Mucosa of stomach (tissue), 1 donor: ENCODE measurements around the gene PDGFB.

ENCODE experiments used
- H3K27me3 ChIP-seq: one replicate; pipeline ENCODE4 v1.7.0; 2013; ENCODE audit warnings: mild to moderate bottlenecking, low read length; ENCODE audit not compliant: control insufficient read depth, insufficient read depth
- H3K36me3 ChIP-seq: one replicate; pipeline ENCODE4 v1.7.0; 2013; ENCODE audit warnings: low read length; ENCODE audit not compliant: control insufficient read depth, insufficient read depth
- H3K4me1 ChIP-seq: one replicate; pipeline ENCODE4 v1.7.0; 2013; ENCODE audit warnings: mild to moderate bottlenecking, low read length; ENCODE audit not compliant: control insufficient read depth, insufficient read depth
- H3K4me3 ChIP-seq: one replicate; pipeline ENCODE4 v1.7.0; 2013; ENCODE audit warnings: low read length
- H3K9ac ChIP-seq: one replicate; pipeline ENCODE4 v1.7.0; 2013; ENCODE audit warnings: mild to moderate bottlenecking, low read length, moderate library complexity
- H3K9me3 ChIP-seq: one replicate; pipeline ENCODE4 v1.7.0; 2013; ENCODE audit warnings: mild to moderate bottlenecking, low read length, moderate library complexity; ENCODE audit not compliant: control insufficient read depth
- donor health status: Pancreatic carcinoma.

Gene PDGFB

DNA sequence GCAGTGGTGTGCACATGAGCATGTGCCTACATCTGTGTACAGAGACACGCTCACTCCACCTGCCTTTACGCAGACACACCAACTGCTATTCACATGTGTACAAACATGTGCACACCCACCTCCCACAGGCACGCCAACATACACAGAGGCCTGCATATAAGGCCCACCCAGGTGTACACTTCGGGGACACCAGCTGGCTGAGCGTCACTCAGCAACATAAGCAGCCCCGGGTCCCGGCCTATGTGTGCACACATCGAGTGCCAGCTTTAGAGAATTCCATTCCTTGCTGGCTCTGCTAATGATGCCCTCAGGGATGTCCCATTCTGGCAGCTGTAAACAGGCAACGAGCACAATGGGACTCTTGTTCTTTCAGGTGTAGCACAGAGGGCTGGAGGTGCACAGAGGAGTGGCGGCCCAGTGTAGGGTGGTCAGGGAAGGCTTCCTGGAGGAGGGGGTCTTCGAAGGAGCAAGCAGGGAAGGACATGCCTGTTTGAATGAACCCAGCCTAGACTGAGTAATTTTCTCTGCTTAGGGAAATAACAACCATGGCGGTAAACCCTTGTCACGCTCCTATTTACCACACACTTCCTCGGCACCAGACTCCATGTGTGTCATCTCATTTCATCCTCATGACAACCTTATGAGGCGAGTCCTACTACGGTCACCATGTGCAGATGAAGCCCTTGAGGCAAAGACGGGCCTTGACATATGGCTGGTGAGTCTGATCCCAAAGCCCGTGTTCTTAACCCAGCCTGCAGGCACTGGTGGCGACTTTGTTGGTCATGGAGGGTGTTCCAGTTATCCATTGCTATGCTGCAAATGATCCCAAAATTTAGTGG is 39.6 kb upstream of the PDGFB start:
- H3K4me1 ChIP-seq, result peaks cover 18% of the 10 kb centered on the region
- no peaks in the 10 kb centered on the region for H3K36me3 ChIP-seq
- H3K4me3 ChIP-seq, result no peak overlapping the region
- H3K9ac ChIP-seq, result no peak overlapping the region
- no peaks in the 10 kb centered on the region for H3K27me3 ChIP-seq
- no peaks in the 10 kb centered on the region for H3K9me3 ChIP-seq

DNA sequence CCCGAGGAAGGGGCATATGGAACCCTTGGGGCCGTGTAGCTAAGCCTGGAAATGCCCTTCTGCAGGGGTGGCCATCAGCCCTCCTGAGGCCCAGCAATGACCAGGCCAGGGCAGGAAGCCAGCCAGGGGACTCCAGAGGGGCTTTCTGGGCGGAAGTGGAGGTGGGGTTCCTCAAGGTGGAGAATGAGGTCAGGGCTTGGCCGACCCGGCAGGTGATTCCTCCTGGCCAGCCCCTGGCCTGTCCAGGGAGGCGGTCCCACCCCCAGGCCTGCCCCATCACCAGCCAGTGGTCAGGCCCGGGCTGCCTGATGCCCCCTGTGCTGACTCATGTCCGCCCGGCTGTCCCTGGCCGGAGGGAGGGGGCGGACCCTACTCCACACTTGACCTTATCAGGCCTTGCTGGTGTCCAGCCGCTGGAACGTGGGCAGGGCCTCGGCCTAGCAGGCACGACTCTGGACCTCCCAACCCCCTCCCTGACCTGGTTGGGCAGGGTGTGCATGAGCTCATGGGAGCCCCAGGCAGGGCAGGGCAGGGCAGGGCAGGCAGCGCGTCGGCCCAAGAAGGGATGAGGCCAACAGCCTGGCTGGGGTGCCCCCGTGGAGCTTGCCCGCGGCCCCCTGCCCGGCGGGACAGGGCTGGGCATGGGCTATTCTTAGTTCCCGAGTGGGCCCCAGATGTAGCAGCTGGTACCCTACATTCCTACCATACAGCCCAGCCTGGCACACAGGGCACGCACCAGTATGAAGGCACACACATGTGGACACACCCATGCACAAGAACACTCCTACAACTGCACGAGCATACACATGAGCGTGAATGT is 38.8 kb upstream of the PDGFB start:
- no peak overlapping the region for H3K4me3 ChIP-seq
- H3K4me1 ChIP-seq, result peaks cover 18% of the 10 kb centered on the region
- no peaks in the 10 kb centered on the region for H3K27me3 ChIP-seq
- no peak overlapping the region for H3K9ac ChIP-seq
- no peaks in the 10 kb centered on the region for H3K9me3 ChIP-seq
- no peaks in the 10 kb centered on the region for H3K36me3 ChIP-seq

- Histone ChIP-seq H3K4me1 (peaks cover 18% of the 10 kb centered on the region), H3K9me3 (no peaks in the 10 kb centered on the region), H3K4me3 (no peak overlapping the region), H3K9ac (no peak overlapping the region), H3K27me3 (no peaks in the 10 kb centered on the region), H3K36me3 (no peaks in the 10 kb centered on the region)
These were observed 38.0 kb upstream of the PDGFB start for GRCh38 chr22:39282645-39283321.

DNA sequence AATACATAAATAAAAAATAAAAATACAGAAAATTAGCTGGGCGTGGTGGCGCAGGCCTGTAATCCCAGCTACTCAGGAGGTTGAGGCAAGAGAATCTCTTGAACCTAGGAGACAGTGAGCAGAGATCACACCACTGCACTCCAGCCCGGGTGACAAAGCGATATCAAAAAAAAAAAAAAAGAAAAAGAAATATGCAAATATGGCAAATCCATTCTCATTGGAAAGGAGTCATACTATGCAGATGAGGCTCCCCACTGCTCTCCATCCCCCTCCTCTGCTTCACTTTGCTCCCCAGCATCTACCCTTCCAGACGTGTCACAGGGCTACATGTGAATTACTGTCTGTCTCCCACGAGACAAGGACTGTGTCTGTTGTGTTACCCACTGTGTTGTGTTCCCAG is 36.3 kb upstream of the PDGFB start:
- H3K36me3 ChIP-seq, result no peaks in the 10 kb centered on the region
- peaks cover 18% of the 10 kb centered on the region for H3K4me1 ChIP-seq
- H3K27me3 ChIP-seq, result no peaks in the 10 kb centered on the region
- H3K9me3 ChIP-seq, result no peaks in the 10 kb centered on the region
- no peak overlapping the region for H3K9ac ChIP-seq
- no peak overlapping the region for H3K4me3 ChIP-seq

GRCh38 chr22:39280250-39280649 is 35.5 kb upstream of the PDGFB start:
- H3K9ac ChIP-seq, result no peak overlapping the region
- H3K4me1 ChIP-seq, result peaks cover 18% of the 10 kb centered on the region
- no peaks in the 10 kb centered on the region for H3K27me3 ChIP-seq
- no peaks in the 10 kb centered on the region for H3K9me3 ChIP-seq
- H3K36me3 ChIP-seq, result no peaks in the 10 kb centered on the region
- no peak overlapping the region for H3K4me3 ChIP-seq

GRCh38 chr22:39279170-39279850 is 34.5 kb upstream of the PDGFB start:
- Histone ChIP-seq H3K27me3 (no peaks in the 10 kb centered on the region), H3K9me3 (no peaks in the 10 kb centered on the region), H3K9ac (no peak overlapping the region), H3K4me1 (peaks cover 18% of the 10 kb centered on the region), H3K4me3 (no peak overlapping the region), H3K36me3 (no peaks in the 10 kb centered on the region)

- Histone ChIP-seq H3K4me1 (peaks cover 7% of the 10 kb centered on the region), H3K4me3 (no peak overlapping the region), H3K9ac (no peak overlapping the region), H3K36me3 (no peaks in the 10 kb centered on the region), H3K9me3 (no peaks in the 10 kb centered on the region), H3K27me3 (no peaks in the 10 kb centered on the region)
These were observed 33.3 kb upstream of the PDGFB start for GRCh38 chr22:39278040-39278439.

GRCh38 chr22:39277142-39277607 is 32.4 kb upstream of the PDGFB start:
- Histone ChIP-seq H3K4me1 (no peaks in the 10 kb centered on the region), H3K4me3 (no peak overlapping the region), H3K9me3 (no peaks in the 10 kb centered on the region), H3K36me3 (no peaks in the 10 kb centered on the region), H3K9ac (no peak overlapping the region), H3K27me3 (no peaks in the 10 kb centered on the region)

DNA sequence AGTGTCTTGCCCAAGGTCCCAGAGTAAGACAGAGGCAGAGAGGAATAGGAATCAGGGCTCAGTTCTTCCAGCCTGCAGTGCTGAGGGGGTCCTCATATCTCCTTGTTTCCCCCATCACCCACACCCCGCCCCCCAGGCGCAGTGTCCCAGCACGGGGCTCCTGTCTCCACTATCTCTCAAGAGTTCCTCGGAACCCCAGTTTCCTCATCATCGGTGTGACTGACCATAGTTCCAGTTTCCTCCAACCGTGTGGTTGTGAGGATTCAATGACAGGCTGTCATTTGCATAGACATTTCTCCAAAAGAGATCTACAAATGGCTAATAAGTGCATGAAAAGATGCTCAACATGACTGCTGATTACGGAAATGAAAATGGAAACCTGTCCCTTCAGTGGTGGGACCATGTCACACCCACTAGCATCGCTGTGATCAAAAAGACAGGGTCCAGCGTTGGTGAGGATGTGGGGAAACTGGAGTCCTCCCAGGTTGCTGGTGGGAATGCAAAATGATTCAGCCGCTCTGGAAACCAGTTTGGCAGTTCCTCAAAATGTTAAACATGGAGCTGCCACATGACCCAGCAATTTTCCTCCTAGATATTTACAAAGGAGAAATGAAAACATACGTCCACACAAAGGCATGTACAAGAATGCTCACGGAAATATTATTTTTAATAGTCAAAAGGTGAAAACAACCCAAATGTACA is 31.8 kb upstream of the PDGFB start:
- H3K4me1 ChIP-seq, result no peaks in the 10 kb centered on the region
- no peaks in the 10 kb centered on the region for H3K36me3 ChIP-seq
- no peaks in the 10 kb centered on the region for H3K27me3 ChIP-seq
- no peak overlapping the region for H3K9ac ChIP-seq
- no peak overlapping the region for H3K4me3 ChIP-seq
- H3K9me3 ChIP-seq, result no peaks in the 10 kb centered on the region

GRCh38 chr22:39275814-39276439 is 31.1 kb upstream of the PDGFB start:
- no peaks in the 10 kb centered on the region for H3K36me3 ChIP-seq
- H3K4me1 ChIP-seq, result no peaks in the 10 kb centered on the region
- no peaks in the 10 kb centered on the region for H3K27me3 ChIP-seq
- no peak overlapping the region for H3K4me3 ChIP-seq
- H3K9me3 ChIP-seq, result no peaks in the 10 kb centered on the region
- H3K9ac ChIP-seq, result no peak overlapping the region
